Thoracic aorta (tissue), 2 donors: ENCODE results near the gene NME7. TPM values are rescaled to one million over a fixed set of nuclear protein-coding genes. Genes with fewer than 3 reads are reported as not detected.

ENCODE experiments used
- ATAC-seq: fragments of 150-250 bp; one replicate; pipeline ENCODE4 v1.8.0; 2017; ENCODE audit warnings: low read depth; ENCODE audit not compliant: insufficient number of reproducible peaks, low FRiP score
- DNase-seq: peaks from one replicate; pipeline ENCODE4 v3.0.0-alpha.2; 2020; ENCODE audit warnings: low spot score
- H3K27ac ChIP-seq, 2 donors: fragments of 200-600 bp; sonication (generic); 1 replicate in 1 of 2; 2 replicates in 1 of 2; pipeline ENCODE4 v1.5.1; 2016; ENCODE audit warnings: mild to moderate bottlenecking in 2 of 2, moderate library complexity in 2 of 2
- H3K27me3 ChIP-seq: fragments of 200-600 bp; sonication (generic); replicated peaks from 2 replicates; pipeline ENCODE4 v1.6.0; 2016; ENCODE audit warnings: mild to moderate bottlenecking; ENCODE audit not compliant: insufficient read depth
- H3K36me3 ChIP-seq: fragments of 200-600 bp; sonication (generic); one replicate; pipeline ENCODE4 v1.5.1; 2016
- H3K4me1 ChIP-seq, 2 donors: fragments of 200-600 bp; sonication (generic); 1 replicate in 1 of 2; 2 replicates in 1 of 2; pipeline versions ENCODE4 v1.5.1 to v1.6.0; 2016; ENCODE audit warnings: low read depth in 2 of 2, mild to moderate bottlenecking in 1 of 2; ENCODE audit not compliant: control insufficient read depth in 1 of 2
- H3K4me3 ChIP-seq: fragments of 200-600 bp; sonication (generic); 2 replicates; pipeline ENCODE4 v1.5.1; 2016; ENCODE audit warnings: mild to moderate bottlenecking
- H3K9me3 ChIP-seq: fragments of 200-600 bp; sonication (generic); 2 replicates; pipeline ENCODE4 v1.5.1; 2016
- CTCF ChIP-seq: fragments of 200-600 bp; sonication (generic); IDR thresholded peaks from one replicate; pipeline ENCODE4 v1.5.1; 2019; ENCODE audit warnings: antibody characterized with exemption
- total RNA-seq, 2 donors: library from RNA; depleted of rRNA; stranded (reverse); fragments of >200 nt; gene quantifications; one replicate each; pipeline versions ENCODE4 v1.1.0 to v1.2.3, GENCODE V29; 2016

The NME7 gene
- total RNA-seq, 2 donors from 2014 or later: 18.3 to 20.4 TPM

GRCh38 chr1:169322138-169322537 lies 45.5 kb downstream of the NME7 start:
- Histone ChIP-seq H3K36me3 (no peaks in the 10 kb centered on the region), H3K27me3 (no peaks in the 10 kb centered on the region), H3K4me3 (no peak overlapping the region), H3K9me3 (no peaks in the 10 kb centered on the region), H3K4me1 (peaks cover 0 to 7% of the 10 kb centered on the region in 2 donors), H3K27ac (no peak overlapping the region)
- DNase-seq (no peak), ATAC-seq (no peak)
- TF ChIP-seq CTCF: no peak

- H3K36me3 ChIP-seq: no peaks in the 10 kb centered on the region
- H3K9me3 ChIP-seq: no peaks in the 10 kb centered on the region
- no peaks in the 10 kb centered on the region for H3K27me3 ChIP-seq
- H3K27ac ChIP-seq: no peak overlapping the region
- DNase-seq (no peak), ATAC-seq (no peak)
- no peak overlapping the region for H3K4me3 ChIP-seq
- no peak for TF ChIP-seq CTCF
- H3K4me1 ChIP-seq: peaks cover 0 to 1% of the 10 kb centered on the region in 2 donors
Observed at GRCh38 chr1:169321539-169321938, 46.1 kb downstream of the NME7 start.

GRCh38 chr1:169318536-169319244 lies 48.9 kb downstream of the NME7 start:
- H3K4me3 ChIP-seq: no peak overlapping the region
- no peaks in the 10 kb centered on the region for H3K36me3 ChIP-seq
- DNase-seq (no peak), ATAC-seq (no peak)
- H3K4me1 ChIP-seq: no peaks in the 10 kb centered on the region
- H3K27ac ChIP-seq: no peak overlapping the region
- TF ChIP-seq CTCF: no peak
- H3K9me3 ChIP-seq: no peaks in the 10 kb centered on the region
- no peaks in the 10 kb centered on the region for H3K27me3 ChIP-seq

GRCh38 chr1:169316556-169316955 lies 51.0 kb downstream of the NME7 start:
- no peaks in the 10 kb centered on the region for H3K27me3 ChIP-seq
- no peaks in the 10 kb centered on the region for H3K36me3 ChIP-seq
- DNase-seq (no peak), ATAC-seq (no peak)
- no peak overlapping the region for H3K27ac ChIP-seq
- no peaks in the 10 kb centered on the region for H3K4me1 ChIP-seq
- H3K9me3 ChIP-seq: no peaks in the 10 kb centered on the region
- H3K4me3 ChIP-seq: no peak overlapping the region
- no peak for TF ChIP-seq CTCF

- no peaks in the 10 kb centered on the region for H3K27me3 ChIP-seq
- H3K36me3 ChIP-seq: peaks cover 1% of the 10 kb centered on the region
- no peak for DNase-seq
- no peaks in the 10 kb centered on the region for H3K9me3 ChIP-seq
- no peak overlapping the region for H3K4me3 ChIP-seq
- TF ChIP-seq CTCF: no peak
- H3K27ac ChIP-seq: no peak overlapping the region
- H3K4me1 ChIP-seq: no peaks in the 10 kb centered on the region
- no peak for ATAC-seq
Observed at GRCh38 chr1:169312084-169312954, 55.3 kb downstream of the NME7 start.
